ENCODE measurements around the gene DYRK4. TPM values are rescaled to one million over a fixed set of nuclear protein-coding genes. Genes with fewer than 3 reads are reported as not detected.

The DYRK4 gene
- total and polyA plus RNA-seq, 2 of the 4 experiments (the other 2 are of a cell fraction), result 44.6 to 71.6 TPM

- no peak overlapping the region for H2BK120ac ChIP-seq (ENCODE audit: low read depth, low read length)
- H3K23ac ChIP-seq (ENCODE audit: low read depth, low read length), result no peak overlapping the region
- no peak overlapping the region for H2BK15ac ChIP-seq (ENCODE audit: low read depth, low read length)
- no peak overlapping the region for H3K4ac ChIP-seq (ENCODE audit: low read depth, low read length)
- H2BK5ac ChIP-seq (ENCODE audit: low read depth, low read length, poor library complexity, severe bottlenecking), result no peak overlapping the region
- H2AK9ac ChIP-seq (replicated peaks; ENCODE audit: low read depth, low read length, poor library complexity), result no peak overlapping the region
- H3K9me3 ChIP-seq (ENCODE audit: control insufficient read depth, insufficient read depth, low read length), result no peaks in the 10 kb centered on the region
- H3K4me2 ChIP-seq (ENCODE audit: low read depth, low read length), result no peak overlapping the region
- H3K56ac ChIP-seq (ENCODE audit: extremely low read depth, insufficient read depth, low read length), result no peak overlapping the region
- intact Hi-C loops (cut with micrococcal nuclease) (loop anchor here (5.0 kb wide), 1 partner anchor 49 kb away; no protein-coding TSS in a partner anchor), in situ Hi-C loops (cut with MboI; ENCODE audit: low sequenced_read_pairs) (no loop called here), dilution Hi-C loops (cut with HindIII; ENCODE audit: low sequenced_read_pairs, unreplicated experiment) (no loop called here)
- no peak overlapping the region for H3K18ac ChIP-seq (ENCODE audit: low read depth, low read length)
- H3K27ac ChIP-seq (ENCODE audit: insufficient read depth, low read length), result no peak overlapping the region
- H3K14ac ChIP-seq (replicated peaks; ENCODE audit: low read depth, low read length), result no peak overlapping the region
- ChIA-PET POLR2A (ENCODE audit: unreplicated experiment) (no interaction called here), CTCF (interaction anchor here (1.4 kb wide), 1 partner anchor 10 kb away, joined by 4 read pairs; no protein-coding TSS in a partner anchor)
- no peaks in the 10 kb centered on the region for H4K20me1 ChIP-seq (ENCODE audit: insufficient read depth, low read length)
- H3K4me3 ChIP-seq (ENCODE audit: insufficient read depth, low read depth, low read length), result no peak overlapping the region
- H2AFZ ChIP-seq (replicated peaks; ENCODE audit: low read length, poor library complexity), result no peak overlapping the region
- no peak overlapping the region for H3K9ac ChIP-seq (ENCODE audit: low read depth, low read length)
- H2AK5ac ChIP-seq (ENCODE audit: low read depth, low read length), result no peak overlapping the region
- no peaks in the 10 kb centered on the region for H3K4me1 ChIP-seq (ENCODE audit: control insufficient read depth, insufficient read depth, low read length)
- H3K9me1 ChIP-seq (ENCODE audit: insufficient read depth, low read length), result no peaks in the 10 kb centered on the region
- no peaks in the 10 kb centered on the region for H3K79me1 ChIP-seq (ENCODE audit: low read depth in 1 of 2, low read length in 2 of 2)
- BruUV-seq (replicated peaks), result no TSS peak
- WGBS, 2 experiments (ENCODE audit: extremely low coverage in 2 of 2, insufficient read length in 1 of 2), result no CpG with 5 or more reads among the region's 3 CpGs
- H3K27me3 ChIP-seq (ENCODE audit: control insufficient read depth, insufficient read depth, low read length), result peaks cover 2% of the 10 kb centered on the region; the same call in 1 of the 2 replicates
- TF ChIP-seq RAD21 (IDR thresholded peaks at IDR 0.05; ENCODE audit: low read length) (no peak), RCOR1 (IDR thresholded peaks at IDR 0.05; ENCODE audit: insufficient replicate concordance, low read length) (no peak), BHLHE40 (IDR thresholded peaks at IDR 0.05; ENCODE audit: low read depth, low read length) (no peak), SMC3 (IDR thresholded peaks at IDR 0.05; ENCODE audit: low read depth, low read length) (no peak), FOS (IDR thresholded peaks at IDR 0.05; ENCODE audit: low read depth, low read length) (no peak), USF2 (IDR thresholded peaks at IDR 0.05; ENCODE audit: low read depth, low read length) (no peak), CEBPB (IDR thresholded peaks at IDR 0.05; ENCODE audit: low read depth, low read length) (no peak), POLR2A (IDR thresholded peaks at IDR 0.05; ENCODE audit: low read depth, low read length) (no peak), NFE2L2 (IDR thresholded peaks at IDR 0.05; ENCODE audit: low read depth, low read length) (no peak), MXI1 (IDR thresholded peaks at IDR 0.05; ENCODE audit: borderline replicate concordance, low read depth, low read length) (no peak), MAFK (IDR thresholded peaks at IDR 0.05; ENCODE audit: low read depth, low read length) (no peak)
- H4K8ac ChIP-seq (ENCODE audit: low read depth in 2 of 2, low read length in 2 of 2), result no peak overlapping the region
- DNase-seq, result no peak
- ATAC-seq (ENCODE audit: low read depth), result no peak
- H4K5ac ChIP-seq (ENCODE audit: low read depth, low read length), result no peak overlapping the region
- H2BK20ac ChIP-seq (ENCODE audit: low read depth, low read length), result no peak overlapping the region
- H4K91ac ChIP-seq (ENCODE audit: insufficient read depth, low read depth, low read length), result no peak overlapping the region
- H3K36me3 ChIP-seq (ENCODE audit: control insufficient read depth, insufficient read depth, low read length), result no peaks in the 10 kb centered on the region
Measured at GRCh38 chr12:4621511-4621910, 59.5 kb downstream of the DYRK4 start.

Measured in IMR-90 (cell line).